ENCODE results near the gene RAB11FIP4. TPM values are rescaled to one million over a fixed set of nuclear protein-coding genes. Genes with fewer than 3 reads are reported as not detected.

Gene RAB11FIP4
- total and polyA plus RNA-seq, 10 of the 15 experiments (the other 5 are each of a cell fraction or from before 2014, with no cell fraction given) = 1.4 to 27.0 (median 17.6) TPM

DNA sequence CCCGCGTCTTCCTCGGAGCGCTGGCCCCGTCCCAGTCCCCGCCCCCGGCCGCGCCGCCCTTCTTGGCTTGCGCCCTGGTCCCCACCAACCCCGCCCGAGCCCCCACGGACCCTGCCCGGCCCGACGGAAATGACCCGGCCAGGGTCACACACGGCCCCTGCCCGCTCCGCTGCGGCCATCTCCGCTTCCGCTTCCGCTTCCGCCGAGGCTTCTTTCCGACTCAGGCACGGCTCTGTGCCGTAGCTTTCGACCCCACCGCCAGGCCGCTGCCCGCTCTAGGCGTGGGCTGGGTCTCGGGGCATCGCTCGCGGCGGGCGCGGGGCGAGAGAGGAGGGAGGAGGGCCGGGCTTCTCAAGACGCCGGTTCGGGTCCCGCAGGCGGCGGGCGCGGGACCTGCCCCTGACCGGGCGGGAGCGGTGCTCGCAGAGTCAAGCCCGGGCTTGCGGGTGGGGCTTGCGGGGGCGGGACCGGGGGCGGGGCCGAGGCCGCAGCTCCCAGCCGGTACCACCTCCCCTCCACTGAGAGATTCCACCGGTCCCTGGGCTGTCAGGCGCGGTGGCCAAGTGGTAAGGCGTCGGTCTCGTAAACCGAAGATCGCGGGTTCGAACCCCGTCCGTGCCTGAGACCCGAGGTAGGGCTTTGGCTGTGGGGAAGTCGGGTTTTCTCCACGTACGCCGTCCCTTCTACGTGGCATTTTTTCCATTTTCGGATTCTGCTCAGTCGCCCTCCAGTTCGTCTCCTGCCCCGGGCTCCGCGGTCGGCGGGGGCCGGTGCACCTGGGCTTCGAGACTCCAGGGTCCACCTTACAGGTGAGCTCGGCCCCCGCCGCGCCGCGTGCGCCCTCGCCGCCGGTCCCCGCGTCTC lies 158.3 kb downstream of the RAB11FIP4 start (continued):
- TF ChIP-seq KLF5 (IDR thresholded peaks at IDR 0.05; ENCODE audit: partially characterized antibody) (no peak), CBFB (IDR thresholded peaks at IDR 0.05; ENCODE audit: low read depth) (0 out of 2 replicates have a peak, but pooled peaks have one; percentile 62), TAF1 (IDR thresholded peaks at IDR 0.05; ENCODE audit: borderline replicate concordance, low read depth, low read length) (peak; percentile 17; the same call in 1 of the 2 replicates), HSF1 (IDR thresholded peaks at IDR 0.05; ENCODE audit: low read depth, low read length) (no peak), ATF3 (IDR thresholded peaks at IDR 0.05; ENCODE audit: borderline replicate concordance, extremely low read depth, low read depth, low read length) (no peak), ETV6 (conservative IDR thresholded peaks at IDR 0.05 in 1 of 2, IDR thresholded peaks at IDR 0.05 in 1 of 2; ENCODE audit: borderline replicate concordance in 1 of 2, low read depth in 1 of 2) (peak in 1 of 2 experiments; percentile 98; a peak in 2 of 4 replicates)
